Measurements from ENCODE around the gene TIMM50.

GRCh38 chr19:39539165-39539517, 58.5 kb downstream of the TIMM50 start:
- TF ChIP-seq YY1 (IDR thresholded peaks at IDR 0.05) (no peak), JUND (IDR thresholded peaks at IDR 0.05) (no peak), MAX (IDR thresholded peaks at IDR 0.05) (no peak), FOXA1 (IDR thresholded peaks at IDR 0.05) (no peak), TAF1 (conservative IDR thresholded peaks at IDR 0.05) (no peak), RAD21 (IDR thresholded peaks at IDR 0.05) (no peak), NR2F2 (IDR thresholded peaks at IDR 0.05) (no peak), EGR1 (IDR thresholded peaks at IDR 0.05; ENCODE audit: low read depth in 2 of 2) (no peak), ATF3 (IDR thresholded peaks at IDR 0.05) (no peak)
- TF ChIP-seq, protein P1, sequence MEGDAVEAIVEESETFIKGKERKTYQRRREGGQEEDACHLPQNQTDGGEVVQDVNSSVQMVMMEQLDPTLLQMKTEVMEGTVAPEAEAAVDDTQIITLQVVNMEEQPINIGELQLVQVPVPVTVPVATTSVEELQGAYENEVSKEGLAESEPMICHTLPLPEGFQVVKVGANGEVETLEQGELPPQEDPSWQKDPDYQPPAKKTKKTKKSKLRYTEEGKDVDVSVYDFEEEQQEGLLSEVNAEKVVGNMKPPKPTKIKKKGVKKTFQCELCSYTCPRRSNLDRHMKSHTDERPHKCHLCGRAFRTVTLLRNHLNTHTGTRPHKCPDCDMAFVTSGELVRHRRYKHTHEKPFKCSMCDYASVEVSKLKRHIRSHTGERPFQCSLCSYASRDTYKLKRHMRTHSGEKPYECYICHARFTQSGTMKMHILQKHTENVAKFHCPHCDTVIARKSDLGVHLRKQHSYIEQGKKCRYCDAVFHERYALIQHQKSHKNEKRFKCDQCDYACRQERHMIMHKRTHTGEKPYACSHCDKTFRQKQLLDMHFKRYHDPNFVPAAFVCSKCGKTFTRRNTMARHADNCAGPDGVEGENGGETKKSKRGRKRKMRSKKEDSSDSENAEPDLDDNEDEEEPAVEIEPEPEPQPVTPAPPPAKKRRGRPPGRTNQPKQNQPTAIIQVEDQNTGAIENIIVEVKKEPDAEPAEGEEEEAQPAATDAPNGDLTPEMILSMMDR (IDR thresholded peaks at IDR 0.05; ENCODE audit: low read depth, low read length, missing input control): no peak
- TF ChIP-seq, protein P2, sequence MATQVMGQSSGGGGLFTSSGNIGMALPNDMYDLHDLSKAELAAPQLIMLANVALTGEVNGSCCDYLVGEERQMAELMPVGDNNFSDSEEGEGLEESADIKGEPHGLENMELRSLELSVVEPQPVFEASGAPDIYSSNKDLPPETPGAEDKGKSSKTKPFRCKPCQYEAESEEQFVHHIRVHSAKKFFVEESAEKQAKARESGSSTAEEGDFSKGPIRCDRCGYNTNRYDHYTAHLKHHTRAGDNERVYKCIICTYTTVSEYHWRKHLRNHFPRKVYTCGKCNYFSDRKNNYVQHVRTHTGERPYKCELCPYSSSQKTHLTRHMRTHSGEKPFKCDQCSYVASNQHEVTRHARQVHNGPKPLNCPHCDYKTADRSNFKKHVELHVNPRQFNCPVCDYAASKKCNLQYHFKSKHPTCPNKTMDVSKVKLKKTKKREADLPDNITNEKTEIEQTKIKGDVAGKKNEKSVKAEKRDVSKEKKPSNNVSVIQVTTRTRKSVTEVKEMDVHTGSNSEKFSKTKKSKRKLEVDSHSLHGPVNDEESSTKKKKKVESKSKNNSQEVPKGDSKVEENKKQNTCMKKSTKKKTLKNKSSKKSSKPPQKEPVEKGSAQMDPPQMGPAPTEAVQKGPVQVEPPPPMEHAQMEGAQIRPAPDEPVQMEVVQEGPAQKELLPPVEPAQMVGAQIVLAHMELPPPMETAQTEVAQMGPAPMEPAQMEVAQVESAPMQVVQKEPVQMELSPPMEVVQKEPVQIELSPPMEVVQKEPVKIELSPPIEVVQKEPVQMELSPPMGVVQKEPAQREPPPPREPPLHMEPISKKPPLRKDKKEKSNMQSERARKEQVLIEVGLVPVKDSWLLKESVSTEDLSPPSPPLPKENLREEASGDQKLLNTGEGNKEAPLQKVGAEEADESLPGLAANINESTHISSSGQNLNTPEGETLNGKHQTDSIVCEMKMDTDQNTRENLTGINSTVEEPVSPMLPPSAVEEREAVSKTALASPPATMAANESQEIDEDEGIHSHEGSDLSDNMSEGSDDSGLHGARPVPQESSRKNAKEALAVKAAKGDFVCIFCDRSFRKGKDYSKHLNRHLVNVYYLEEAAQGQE (IDR thresholded peaks at IDR 0.05): no peak

Measured in liver (tissue), 3 donors.